ENCODE data around the gene TNFAIP2. TPM values are rescaled to one million over a fixed set of nuclear protein-coding genes. Genes with fewer than 3 reads are reported as not detected.

TNFAIP2 gene
- total RNA-seq, 1 donor from 2014 or later, result 4.3 TPM

- TF ChIP-seq CTCF (IDR thresholded peaks at IDR 0.05; ENCODE audit: partially characterized antibody, unreplicated experiment), result no peak
- Mint-ChIP-seq H3K36me3 (ENCODE audit: unreplicated experiment) (no peaks in the 10 kb centered on the region), H3K4me3 (ENCODE audit: unreplicated experiment) (no peak overlapping the region), H3K4me1 (ENCODE audit: low read depth, unreplicated experiment) (peaks cover 8% of the 10 kb centered on the region), H3K27me3 (ENCODE audit: unreplicated experiment) (peaks cover 4% of the 10 kb centered on the region), H3K27ac (ENCODE audit: unreplicated experiment) (no peak overlapping the region), H3K9me3 (ENCODE audit: unreplicated experiment) (peaks cover 2% of the 10 kb centered on the region)
- no peak for DNase-seq
Measured at GRCh38 chr14:103121121-103121845, 2.0 kb upstream of the TNFAIP2 start.

- Mint-ChIP-seq H3K27ac (ENCODE audit: unreplicated experiment) (no peak overlapping the region), H3K4me3 (ENCODE audit: unreplicated experiment) (peak overlapping the region; percentile 59), H3K27me3 (ENCODE audit: unreplicated experiment) (peaks cover 5% of the 10 kb centered on the region), H3K4me1 (ENCODE audit: low read depth, unreplicated experiment) (peaks cover 8% of the 10 kb centered on the region), H3K36me3 (ENCODE audit: unreplicated experiment) (no peaks in the 10 kb centered on the region), H3K9me3 (ENCODE audit: unreplicated experiment) (peaks cover 2% of the 10 kb centered on the region)
- DNase-seq, result peak; percentile 77
- TF ChIP-seq CTCF (IDR thresholded peaks at IDR 0.05; ENCODE audit: partially characterized antibody, unreplicated experiment), result no peak
Measured at GRCh38 chr14:103121846-103122584, 1.2 kb upstream of the TNFAIP2 start.

- H3K36me3 Mint-ChIP-seq (ENCODE audit: unreplicated experiment), result no peaks in the 10 kb centered on the region
- H3K27ac Mint-ChIP-seq (ENCODE audit: unreplicated experiment), result no peak overlapping the region
- no peak for DNase-seq
- peaks cover 8% of the 10 kb centered on the region for H3K4me1 Mint-ChIP-seq (ENCODE audit: low read depth, unreplicated experiment)
- H3K4me3 Mint-ChIP-seq (ENCODE audit: unreplicated experiment), result no peak overlapping the region
- TF ChIP-seq CTCF (IDR thresholded peaks at IDR 0.05; ENCODE audit: partially characterized antibody, unreplicated experiment), result no peak
- peaks cover 6% of the 10 kb centered on the region for H3K27me3 Mint-ChIP-seq (ENCODE audit: unreplicated experiment)
- peaks cover 2% of the 10 kb centered on the region for H3K9me3 Mint-ChIP-seq (ENCODE audit: unreplicated experiment)
Measured at GRCh38 chr14:103122585-103122946, 695 bp upstream of the TNFAIP2 start.

- Mint-ChIP-seq H3K36me3 (ENCODE audit: unreplicated experiment) (no peaks in the 10 kb centered on the region), H3K27ac (ENCODE audit: unreplicated experiment) (no peak overlapping the region), H3K27me3 (ENCODE audit: unreplicated experiment) (peaks cover 14% of the 10 kb centered on the region), H3K4me1 (ENCODE audit: low read depth, unreplicated experiment) (peaks cover 5% of the 10 kb centered on the region), H3K4me3 (ENCODE audit: unreplicated experiment) (no peak overlapping the region), H3K9me3 (ENCODE audit: unreplicated experiment) (peaks cover 2% of the 10 kb centered on the region)
- no peak for TF ChIP-seq CTCF (IDR thresholded peaks at IDR 0.05; ENCODE audit: partially characterized antibody, unreplicated experiment)
- DNase-seq, result no peak
Measured at GRCh38 chr14:103123634-103124500, 606 bp downstream of the TNFAIP2 start.
